ENCODE results near the gene ACR. TPM values are rescaled to one million over a fixed set of nuclear protein-coding genes. Genes with fewer than 3 reads are reported as not detected.

The ACR gene
- total and polyA plus RNA-seq, 2 of the 13 experiments (the other 11 are each of a cell fraction or from before 2014, with no cell fraction given), result 0.15 TPM; not detected in 1

DNA sequence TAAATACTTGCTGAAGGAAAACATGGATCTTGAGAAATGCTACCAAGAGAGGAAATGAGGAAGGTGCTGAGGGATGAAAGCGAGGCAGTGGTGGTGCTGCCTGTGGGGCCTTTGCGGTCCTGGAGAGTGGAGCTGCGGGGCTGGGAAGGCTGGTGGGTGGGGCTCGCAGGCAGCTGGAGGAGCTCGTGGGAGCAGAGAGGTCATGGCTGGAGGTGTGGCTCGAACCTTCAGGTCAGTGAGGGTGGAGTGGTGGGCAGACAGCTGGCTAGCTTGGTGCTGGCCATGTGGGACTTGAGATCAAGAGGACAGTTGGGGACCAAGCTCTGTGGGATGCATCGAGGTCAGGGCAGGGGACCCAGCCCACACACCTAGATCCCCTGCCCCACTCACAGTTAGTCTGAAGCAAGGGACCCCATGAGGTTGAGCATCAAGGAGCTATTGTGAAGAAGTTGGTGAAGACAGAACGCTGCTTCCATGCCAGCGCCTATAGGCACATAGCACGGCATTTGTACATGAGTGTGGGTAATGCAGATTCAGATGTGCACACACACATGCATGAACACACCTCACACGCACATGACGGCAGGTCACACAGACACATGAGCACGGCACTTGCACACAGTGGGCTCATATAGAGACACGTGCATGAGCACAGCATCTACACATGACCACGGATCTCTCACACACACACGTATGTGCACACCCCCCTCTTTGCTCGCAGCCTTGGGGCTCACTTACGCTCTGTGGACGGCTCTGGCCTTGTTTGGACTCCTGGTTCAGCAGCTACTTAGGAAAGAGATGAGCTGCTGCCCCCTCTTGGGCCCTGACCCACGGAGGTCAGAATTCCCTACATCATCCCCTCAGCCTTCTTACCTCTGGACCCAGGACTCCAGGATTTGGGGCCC lies 34.9 kb upstream of the ACR start:
- H3K36me3 ChIP-seq (replicated peaks in 1 of 2; ENCODE audit: control insufficient read depth in 1 of 2, insufficient read depth in 2 of 2, low read length in 2 of 2), result peaks cover 11 to 37% of the 10 kb centered on the region in 2 experiments
- H3K9ac ChIP-seq (ENCODE audit: insufficient read depth, low read depth, low read length), result no peak overlapping the region
- H4K20me1 ChIP-seq (ENCODE audit: insufficient read depth, low read length), result no peaks in the 10 kb centered on the region
- H3K4me2 ChIP-seq (ENCODE audit: low read depth, low read length), result no peak overlapping the region
- no TSS peak for BruUV-seq (replicated peaks)
- POLR2A ChIA-PET, result no interaction called here
- intact Hi-C loops (cut with micrococcal nuclease; ENCODE audit: unreplicated experiment) (no loop called here), in situ Hi-C loops (cut with HindIII; ENCODE audit: extremely low pct_ligation_motif_present, low pct_unique_long_range_greater_than_20kb) (no loop called here)
- peaks cover 35% of the 10 kb centered on the region for H3K79me2 ChIP-seq (ENCODE audit: insufficient read depth, low read length)
- H3K4me1 ChIP-seq (ENCODE audit: insufficient read depth, low read length), result peaks cover 45% of the 10 kb centered on the region
- H3K9me3 ChIP-seq (ENCODE audit: low read length), result no peaks in the 10 kb centered on the region
- no peaks in the 10 kb centered on the region for H3K27me3 ChIP-seq (ENCODE audit: control insufficient read depth in 1 of 2, insufficient read depth in 2 of 2, low read length in 2 of 2)
- no peak for FAIRE-seq
- ATAC-seq, result no peak
- no peak overlapping the region for H2AFZ ChIP-seq (ENCODE audit: low read length)
- no peak overlapping the region for H3K4me3 ChIP-seq (replicated peaks in 1 of 3; ENCODE audit: insufficient read depth in 1 of 3, low read depth in 2 of 3, low read length in 3 of 3)
- 93% methylated on average over 14 of the region's 20 CpGs for WGBS (ENCODE audit: low lambda C conversion rate)
- CTCF ChIA-PET (ENCODE audit: low intra/inter-chr PET ratio, low total read pairs), result no interaction called here
- no peak overlapping the region for H3K27ac ChIP-seq (ENCODE audit: extremely low read length, insufficient read depth, low read length)
- DNase-seq (ENCODE audit: low spot score), result no peak
- TF ChIP-seq, protein P1, sequence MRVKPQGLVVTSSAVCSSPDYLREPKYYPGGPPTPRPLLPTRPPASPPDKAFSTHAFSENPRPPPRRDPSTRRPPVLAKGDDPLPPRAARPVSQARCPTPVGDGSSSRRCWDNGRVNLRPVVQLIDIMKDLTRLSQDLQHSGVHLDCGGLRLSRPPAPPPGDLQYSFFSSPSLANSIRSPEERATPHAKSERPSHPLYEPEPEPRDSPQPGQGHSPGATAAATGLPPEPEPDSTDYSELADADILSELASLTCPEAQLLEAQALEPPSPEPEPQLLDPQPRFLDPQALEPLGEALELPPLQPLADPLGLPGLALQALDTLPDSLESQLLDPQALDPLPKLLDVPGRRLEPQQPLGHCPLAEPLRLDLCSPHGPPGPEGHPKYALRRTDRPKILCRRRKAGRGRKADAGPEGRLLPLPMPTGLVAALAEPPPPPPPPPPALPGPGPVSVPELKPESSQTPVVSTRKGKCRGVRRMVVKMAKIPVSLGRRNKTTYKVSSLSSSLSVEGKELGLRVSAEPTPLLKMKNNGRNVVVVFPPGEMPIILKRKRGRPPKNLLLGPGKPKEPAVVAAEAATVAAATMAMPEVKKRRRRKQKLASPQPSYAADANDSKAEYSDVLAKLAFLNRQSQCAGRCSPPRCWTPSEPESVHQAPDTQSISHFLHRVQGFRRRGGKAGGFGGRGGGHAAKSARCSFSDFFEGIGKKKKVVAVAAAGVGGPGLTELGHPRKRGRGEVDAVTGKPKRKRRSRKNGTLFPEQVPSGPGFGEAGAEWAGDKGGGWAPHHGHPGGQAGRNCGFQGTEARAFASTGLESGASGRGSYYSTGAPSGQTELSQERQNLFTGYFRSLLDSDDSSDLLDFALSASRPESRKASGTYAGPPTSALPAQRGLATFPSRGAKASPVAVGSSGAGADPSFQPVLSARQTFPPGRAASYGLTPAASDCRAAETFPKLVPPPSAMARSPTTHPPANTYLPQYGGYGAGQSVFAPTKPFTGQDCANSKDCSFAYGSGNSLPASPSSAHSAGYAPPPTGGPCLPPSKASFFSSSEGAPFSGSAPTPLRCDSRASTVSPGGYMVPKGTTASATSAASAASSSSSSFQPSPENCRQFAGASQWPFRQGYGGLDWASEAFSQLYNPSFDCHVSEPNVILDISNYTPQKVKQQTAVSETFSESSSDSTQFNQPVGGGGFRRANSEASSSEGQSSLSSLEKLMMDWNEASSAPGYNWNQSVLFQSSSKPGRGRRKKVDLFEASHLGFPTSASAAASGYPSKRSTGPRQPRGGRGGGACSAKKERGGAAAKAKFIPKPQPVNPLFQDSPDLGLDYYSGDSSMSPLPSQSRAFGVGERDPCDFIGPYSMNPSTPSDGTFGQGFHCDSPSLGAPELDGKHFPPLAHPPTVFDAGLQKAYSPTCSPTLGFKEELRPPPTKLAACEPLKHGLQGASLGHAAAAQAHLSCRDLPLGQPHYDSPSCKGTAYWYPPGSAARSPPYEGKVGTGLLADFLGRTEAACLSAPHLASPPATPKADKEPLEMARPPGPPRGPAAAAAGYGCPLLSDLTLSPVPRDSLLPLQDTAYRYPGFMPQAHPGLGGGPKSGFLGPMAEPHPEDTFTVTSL (CRISPR knock-in tag; IDR thresholded peaks at IDR 0.05; ENCODE audit: borderline replicate concordance), result no peak
- TF ChIP-seq ZFYVE20 (CRISPR knock-in tag; IDR thresholded peaks at IDR 0.05; ENCODE audit: borderline replicate concordance, low read depth), result no peak
- no peak for TF ChIP-seq RFX1 (IDR thresholded peaks at IDR 0.05)
- no peak for TF ChIP-seq JARID2 (CRISPR knock-in tag; IDR thresholded peaks at IDR 0.05; ENCODE audit: insufficient replicate concordance)
- TF ChIP-seq ZBTB7A (CRISPR knock-in tag; IDR thresholded peaks at IDR 0.05), result no peak
- TF ChIP-seq, protein P2, sequence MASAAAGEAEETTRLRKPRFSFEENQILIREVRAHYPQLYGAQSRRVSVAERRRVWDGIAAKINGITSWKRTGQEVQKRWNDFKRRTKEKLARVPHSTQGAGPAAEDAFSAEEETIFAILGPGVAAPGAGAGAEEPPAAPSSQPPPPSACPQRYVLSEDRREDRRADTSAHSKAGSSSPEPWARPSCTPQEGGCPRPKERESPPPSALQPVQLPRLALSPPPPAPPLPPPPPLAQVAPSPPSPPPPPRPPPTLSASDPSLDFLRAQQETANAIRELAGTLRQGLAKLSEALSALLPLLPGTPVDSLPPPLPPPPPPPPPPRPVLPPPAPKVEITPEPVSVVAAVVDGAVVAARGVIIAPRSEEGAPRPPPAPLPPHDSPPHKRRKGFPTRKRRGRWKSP (CRISPR knock-in tag; IDR thresholded peaks at IDR 0.05), result no peak
- TF ChIP-seq ZFP37 (CRISPR knock-in tag; IDR thresholded peaks at IDR 0.05; ENCODE audit: borderline replicate concordance), result no peak
- TF ChIP-seq TGIF2 (CRISPR knock-in tag; IDR thresholded peaks at IDR 0.05), result no peak
- TF ChIP-seq, protein P3, sequence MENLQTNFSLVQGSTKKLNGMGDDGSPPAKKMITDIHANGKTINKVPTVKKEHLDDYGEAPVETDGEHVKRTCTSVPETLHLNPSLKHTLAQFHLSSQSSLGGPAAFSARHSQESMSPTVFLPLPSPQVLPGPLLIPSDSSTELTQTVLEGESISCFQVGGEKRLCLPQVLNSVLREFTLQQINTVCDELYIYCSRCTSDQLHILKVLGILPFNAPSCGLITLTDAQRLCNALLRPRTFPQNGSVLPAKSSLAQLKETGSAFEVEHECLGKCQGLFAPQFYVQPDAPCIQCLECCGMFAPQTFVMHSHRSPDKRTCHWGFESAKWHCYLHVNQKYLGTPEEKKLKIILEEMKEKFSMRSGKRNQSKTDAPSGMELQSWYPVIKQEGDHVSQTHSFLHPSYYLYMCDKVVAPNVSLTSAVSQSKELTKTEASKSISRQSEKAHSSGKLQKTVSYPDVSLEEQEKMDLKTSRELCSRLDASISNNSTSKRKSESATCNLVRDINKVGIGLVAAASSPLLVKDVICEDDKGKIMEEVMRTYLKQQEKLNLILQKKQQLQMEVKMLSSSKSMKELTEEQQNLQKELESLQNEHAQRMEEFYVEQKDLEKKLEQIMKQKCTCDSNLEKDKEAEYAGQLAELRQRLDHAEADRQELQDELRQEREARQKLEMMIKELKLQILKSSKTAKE (CRISPR knock-in tag; IDR thresholded peaks at IDR 0.05; ENCODE audit: borderline replicate concordance), result no peak
- no peak for TF ChIP-seq ASH2L (IDR thresholded peaks at IDR 0.05; ENCODE audit: insufficient read length, low read depth, low read length)
- no peak for TF ChIP-seq MED1 (CRISPR knock-in tag; IDR thresholded peaks at IDR 0.05)

Measured in HepG2 (cell line).